H54 (cell line): Measurements from ENCODE around the gene UBE2U.

Experiments
- DNase-seq: peaks from one replicate; pipeline ENCODE4 v3.0.0; 2011; ENCODE audit warnings: low spot score, mixed read lengths; ENCODE audit not compliant: insufficient read length
- FAIRE-seq: peaks from 3 replicates; lab custom pipeline; 2011; peaks lifted over from hg19 to GRCh38; lab: Jason Lieb, UNC
- POLR2A ChIP-seq: IDR thresholded peaks from 2 replicates; pipeline ENCODE4 v1.6.1; 2011; ENCODE audit warnings: low read depth, mild to moderate bottlenecking, low read length

UBE2U gene

GRCh38 chr1:64203420-64203819 lies at the start of gene UBE2U:
Gene UBE2U, plus strand, starts transcription at chr1:64203623. Its CDS starts 428 bp downstream, at chr1:64204051.
- FAIRE-seq (no peak), DNase-seq (no peak)
- TF ChIP-seq POLR2A: no peak

GRCh38 chr1:64155278-64155677 lies 48.1 kb upstream of the UBE2U start:
- no peak for TF ChIP-seq POLR2A
- no peak for FAIRE-seq
- DNase-seq: no peak

- no peak for DNase-seq
Measured at GRCh38 chr1:64161357-64161941, 42.0 kb upstream of the UBE2U start.

GRCh38 chr1:64162151-64162550 lies 41.3 kb upstream of the UBE2U start:
- no peak for DNase-seq
- no peak for FAIRE-seq
- no peak for TF ChIP-seq POLR2A

More at GRCh38 chr1:64161357-64161941, 42.0 kb upstream of the UBE2U start:
- no peak for TF ChIP-seq POLR2A
- no peak for FAIRE-seq

- DNase-seq: no peak
- no peak for FAIRE-seq
- no peak for TF ChIP-seq POLR2A
Measured at GRCh38 chr1:64162804-64163203, 40.6 kb upstream of the UBE2U start.

GRCh38 chr1:64163431-64163830 lies 40.0 kb upstream of the UBE2U start:
- TF ChIP-seq POLR2A: no peak
- DNase-seq (no peak), FAIRE-seq (no peak)

- TF ChIP-seq POLR2A: no peak
- FAIRE-seq (peak; percentile 61), DNase-seq (peak; percentile 15)
Measured at GRCh38 chr1:64163970-64164369, 39.5 kb upstream of the UBE2U start.

- no peak for TF ChIP-seq POLR2A
- no peak for DNase-seq
- no peak for FAIRE-seq
Measured at GRCh38 chr1:64166629-64167028, 36.8 kb upstream of the UBE2U start.

- TF ChIP-seq POLR2A: no peak
- DNase-seq (no peak), FAIRE-seq (no peak)
Measured at GRCh38 chr1:64167176-64167575, 36.2 kb upstream of the UBE2U start.

- no peak for DNase-seq
- no peak for FAIRE-seq
- no peak for TF ChIP-seq POLR2A
Measured at GRCh38 chr1:64171246-64171645, 32.2 kb upstream of the UBE2U start.

GRCh38 chr1:64171797-64172281 lies 31.6 kb upstream of the UBE2U start:
- DNase-seq (no peak), FAIRE-seq (peak; percentile 91)
- TF ChIP-seq POLR2A: no peak

GRCh38 chr1:64172458-64172983 lies 30.9 kb upstream of the UBE2U start:
- DNase-seq (no peak), FAIRE-seq (no peak)
- TF ChIP-seq POLR2A: no peak

- FAIRE-seq (no peak), DNase-seq (no peak)
- no peak for TF ChIP-seq POLR2A
Measured at GRCh38 chr1:64173336-64173940, 30.0 kb upstream of the UBE2U start.

GRCh38 chr1:64175639-64176038 lies 27.8 kb upstream of the UBE2U start:
- no peak for FAIRE-seq
- no peak for TF ChIP-seq POLR2A
- DNase-seq: no peak

- TF ChIP-seq POLR2A: no peak
- DNase-seq (no peak), FAIRE-seq (no peak)
Measured at GRCh38 chr1:64176659-64177058, 26.8 kb upstream of the UBE2U start.
